BE2C (cell line): ENCODE results near the gene KPNA6.

Experiments
- DNase-seq: peaks from one replicate; pipeline ENCODE4 v3.0.0-alpha.2; 2020
- H3K27me3 ChIP-seq: fragments of 250-450 bp; sonication (Bioruptor Pico); 2 replicates; pipeline ENCODE4 v1.5.1; 2020; ENCODE audit warnings: mild to moderate bottlenecking
- H3K36me3 ChIP-seq: fragments of 250-450 bp; sonication (Bioruptor Pico); 2 replicates; pipeline ENCODE4 v1.5.1; 2020; ENCODE audit warnings: mild to moderate bottlenecking
- H3K4me1 ChIP-seq: fragments of 250-450 bp; sonication (Bioruptor Pico); 2 replicates; pipeline ENCODE4 v1.5.1; 2020
- H3K4me3 ChIP-seq: 2 replicates; pipeline ENCODE4 v1.5.1; 2011; ENCODE audit warnings: low read depth, low read length
- H3K9me3 ChIP-seq: fragments of 250-450 bp; sonication (Bioruptor Pico); 2 replicates; pipeline ENCODE4 v1.5.1; 2020
- TF ChIP-seq, protein P1 (sequence below): IDR thresholded peaks from 2 replicates; pipeline ENCODE4 v1.5.1; 2012; ENCODE audit warnings: mild to moderate bottlenecking, low read depth, low read length

The KPNA6 gene

DNA sequence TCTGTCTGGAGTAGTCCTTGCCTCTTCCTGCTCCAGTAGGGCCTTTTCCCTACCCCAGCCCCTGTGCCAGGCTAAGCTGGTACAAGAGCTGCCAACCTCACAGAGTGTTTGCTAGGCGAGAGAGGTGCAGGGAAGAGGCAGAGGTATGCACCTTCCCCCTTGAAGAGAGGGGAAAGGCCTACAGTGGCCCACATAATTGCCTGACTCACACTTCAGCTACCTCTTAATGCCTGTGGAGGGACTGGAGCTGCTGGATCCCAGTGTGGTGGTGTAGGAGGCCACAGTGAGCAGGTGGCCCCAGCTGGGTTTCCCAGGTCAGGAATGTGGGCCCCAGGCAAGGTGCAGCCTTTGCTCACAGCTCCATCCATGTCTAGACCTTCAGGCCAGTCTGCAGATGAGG is 89.2 kb downstream of the KPNA6 start:
- TF ChIP-seq, protein P1, sequence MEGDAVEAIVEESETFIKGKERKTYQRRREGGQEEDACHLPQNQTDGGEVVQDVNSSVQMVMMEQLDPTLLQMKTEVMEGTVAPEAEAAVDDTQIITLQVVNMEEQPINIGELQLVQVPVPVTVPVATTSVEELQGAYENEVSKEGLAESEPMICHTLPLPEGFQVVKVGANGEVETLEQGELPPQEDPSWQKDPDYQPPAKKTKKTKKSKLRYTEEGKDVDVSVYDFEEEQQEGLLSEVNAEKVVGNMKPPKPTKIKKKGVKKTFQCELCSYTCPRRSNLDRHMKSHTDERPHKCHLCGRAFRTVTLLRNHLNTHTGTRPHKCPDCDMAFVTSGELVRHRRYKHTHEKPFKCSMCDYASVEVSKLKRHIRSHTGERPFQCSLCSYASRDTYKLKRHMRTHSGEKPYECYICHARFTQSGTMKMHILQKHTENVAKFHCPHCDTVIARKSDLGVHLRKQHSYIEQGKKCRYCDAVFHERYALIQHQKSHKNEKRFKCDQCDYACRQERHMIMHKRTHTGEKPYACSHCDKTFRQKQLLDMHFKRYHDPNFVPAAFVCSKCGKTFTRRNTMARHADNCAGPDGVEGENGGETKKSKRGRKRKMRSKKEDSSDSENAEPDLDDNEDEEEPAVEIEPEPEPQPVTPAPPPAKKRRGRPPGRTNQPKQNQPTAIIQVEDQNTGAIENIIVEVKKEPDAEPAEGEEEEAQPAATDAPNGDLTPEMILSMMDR: no peak
- Histone ChIP-seq H3K36me3 (peaks cover 13% of the 10 kb centered on the region), H3K4me1 (peaks cover 8% of the 10 kb centered on the region), H3K27me3 (no peaks in the 10 kb centered on the region), H3K4me3 (no peak overlapping the region), H3K9me3 (no peaks in the 10 kb centered on the region)
- DNase-seq: no peak

DNA sequence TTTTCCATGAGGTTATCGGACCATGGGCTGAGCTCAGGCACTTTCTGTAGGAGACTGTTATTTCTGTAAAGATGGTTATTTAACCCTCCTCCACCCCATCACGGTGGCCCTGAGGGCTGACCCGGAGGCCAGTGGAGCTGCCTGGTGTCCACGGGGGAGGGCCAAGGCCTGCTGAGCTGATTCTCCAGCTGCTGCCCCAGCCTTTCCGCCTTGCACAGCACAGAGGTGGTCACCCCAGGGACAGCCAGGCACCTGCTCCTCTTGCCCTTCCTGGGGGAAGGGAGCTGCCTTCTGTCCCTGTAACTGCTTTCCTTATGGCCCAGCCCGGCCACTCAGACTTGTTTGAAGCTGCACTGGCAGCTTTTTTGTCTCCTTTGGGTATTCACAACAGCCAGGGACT is 90.0 kb downstream of the KPNA6 start:
- TF ChIP-seq, protein P1: no peak
- Histone ChIP-seq H3K27me3 (no peaks in the 10 kb centered on the region), H3K4me3 (no peak overlapping the region), H3K36me3 (peaks cover 5% of the 10 kb centered on the region), H3K4me1 (peaks cover 8% of the 10 kb centered on the region), H3K9me3 (no peaks in the 10 kb centered on the region)
- DNase-seq: no peak

DNA sequence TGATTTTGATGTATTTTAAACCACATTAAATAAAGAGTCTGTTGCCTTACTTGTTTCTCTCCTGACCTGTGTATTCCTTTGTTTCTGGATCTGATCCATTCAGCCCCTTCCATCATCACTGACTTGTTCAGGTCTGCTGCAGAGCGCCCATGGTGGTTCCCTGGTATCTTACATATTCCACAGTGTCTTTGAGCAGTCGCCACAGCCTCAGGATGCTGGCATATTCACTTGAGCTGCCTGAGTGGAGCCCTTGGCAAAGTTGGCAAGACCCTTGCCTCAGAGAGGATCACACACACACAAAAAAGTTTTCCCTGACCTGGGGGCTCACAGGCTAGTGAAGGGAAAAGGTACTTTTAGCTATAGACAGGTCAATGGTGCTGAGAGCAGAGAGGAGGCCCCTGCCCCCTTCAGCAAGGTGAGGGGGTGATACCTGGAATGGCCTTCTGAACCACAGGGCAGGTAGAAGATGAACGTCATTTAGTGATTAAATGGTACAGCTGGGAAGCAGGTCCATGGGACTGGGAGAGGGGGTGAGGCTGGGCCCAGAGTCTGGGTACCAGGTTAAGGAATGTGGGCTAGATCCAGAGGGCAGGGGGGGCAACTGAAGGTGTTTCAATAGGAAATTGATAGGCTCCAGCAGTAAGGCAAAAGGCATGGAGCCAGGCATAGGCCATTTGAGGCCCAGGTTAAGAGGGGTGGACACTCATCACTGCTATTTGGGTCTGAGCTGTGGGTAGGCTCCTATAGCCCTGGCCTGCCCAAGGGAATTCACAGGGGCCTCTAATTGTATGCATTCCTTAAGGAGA is 90.6 kb downstream of the KPNA6 start:
- TF ChIP-seq, protein P1: no peak
- Histone ChIP-seq H3K9me3 (no peaks in the 10 kb centered on the region), H3K4me1 (peaks cover 8% of the 10 kb centered on the region), H3K27me3 (no peaks in the 10 kb centered on the region), H3K4me3 (no peak overlapping the region), H3K36me3 (no peaks in the 10 kb centered on the region; the same call in 1 of the 2 replicates)
- DNase-seq: no peak

DNA sequence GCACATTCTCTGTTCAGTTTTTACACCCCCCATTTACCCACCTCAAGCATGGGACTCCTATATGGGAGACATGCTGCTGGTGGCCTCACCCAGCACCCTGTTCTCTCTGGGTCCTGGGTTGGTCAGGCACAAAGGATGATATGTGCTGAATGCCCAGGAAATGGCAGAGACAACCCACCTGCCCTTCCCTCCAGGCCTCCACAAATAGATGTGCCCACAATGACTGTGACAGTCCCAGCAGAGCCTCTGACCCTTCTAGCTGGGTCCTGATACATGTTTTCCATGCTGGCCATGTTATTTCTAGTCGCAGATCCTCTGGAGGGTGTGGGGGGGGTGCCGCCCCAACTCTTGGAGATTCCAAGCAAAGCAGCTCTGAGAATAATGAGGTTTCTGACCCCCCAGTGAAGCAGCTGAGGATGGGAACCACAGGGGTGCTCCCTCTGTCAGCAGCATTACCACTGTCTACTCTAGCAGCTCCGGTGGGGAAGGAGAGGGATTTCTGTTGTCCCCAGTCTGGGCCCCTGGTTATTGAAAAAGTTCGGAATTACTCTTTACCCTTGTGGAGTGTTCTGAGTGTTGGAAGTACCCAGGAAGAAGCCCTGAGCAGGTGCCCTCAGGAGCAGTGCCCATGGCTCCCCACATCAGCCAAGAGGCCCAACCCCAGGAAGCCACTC is 91.3 kb downstream of the KPNA6 start:
- H3K9me3 ChIP-seq: no peaks in the 10 kb centered on the region
- no peak overlapping the region for H3K4me3 ChIP-seq
- TF ChIP-seq, protein P1: no peak
- no peaks in the 10 kb centered on the region for H3K27me3 ChIP-seq
- H3K36me3 ChIP-seq: no peaks in the 10 kb centered on the region; the same call in 1 of the 2 replicates
- no peak for DNase-seq
- peaks cover 8% of the 10 kb centered on the region for H3K4me1 ChIP-seq

DNA sequence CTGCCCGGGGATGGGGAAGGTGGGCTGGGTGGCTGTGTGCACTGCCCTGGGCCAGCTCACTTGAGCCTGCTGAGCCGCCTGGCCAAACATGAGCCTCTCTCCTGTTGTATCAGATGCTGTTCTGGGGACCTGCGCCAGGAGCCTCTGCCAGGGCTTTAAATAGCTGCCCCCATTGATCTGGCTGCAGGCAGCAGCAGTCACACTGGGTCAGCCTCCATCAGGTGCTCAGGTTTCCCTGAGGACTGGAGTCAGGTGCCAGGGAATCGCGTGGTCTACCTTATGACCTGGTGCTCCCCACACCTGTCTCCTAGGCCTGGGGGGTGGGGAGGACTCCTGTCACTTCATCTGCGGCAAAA is 91.8 kb downstream of the KPNA6 start:
- TF ChIP-seq, protein P1: no peak
- Histone ChIP-seq H3K36me3 (no peaks in the 10 kb centered on the region; the same call in 1 of the 2 replicates), H3K4me1 (peaks cover 8% of the 10 kb centered on the region), H3K4me3 (peak overlapping the region; percentile 70), H3K9me3 (no peaks in the 10 kb centered on the region), H3K27me3 (no peaks in the 10 kb centered on the region)
- no peak for DNase-seq
